Fibroblast of skin of back (primary cell): Measurements from ENCODE around the gene CTTNBP2NL.
"Not testable (repeated sequence)": the region's sequence is repeated elsewhere in the genome, so short reads cannot be mapped to it uniquely, and the experiment has no call there.

Source experiments
- DNase-seq: peaks from one replicate; pipeline ENCODE4 v3.0.0-alpha.2; 2013

CTTNBP2NL gene

GRCh38 chr1:112465122-112465521 lies 69.1 kb downstream of the CTTNBP2NL start:
- peak; percentile 75 for DNase-seq

GRCh38 chr1:112466078-112466660 lies 70.2 kb downstream of the CTTNBP2NL start:
- peak; percentile 92 for DNase-seq

GRCh38 chr1:112470324-112470723 lies 74.3 kb downstream of the CTTNBP2NL start:
- not testable (repeated sequence) for DNase-seq

GRCh38 chr1:112470966-112471365 lies 75.0 kb downstream of the CTTNBP2NL start:
- DNase-seq: no peak

- DNase-seq: no peak
These were observed 76.1 kb downstream of the CTTNBP2NL start for GRCh38 chr1:112472142-112472541.

GRCh38 chr1:112477550-112477949 lies 81.5 kb downstream of the CTTNBP2NL start:
- DNase-seq: no peak

- no peak for DNase-seq
These were observed 82.3 kb downstream of the CTTNBP2NL start for GRCh38 chr1:112478314-112478713.

- not testable (repeated sequence) for DNase-seq
These were observed 90.0 kb downstream of the CTTNBP2NL start for GRCh38 chr1:112486063-112486462.

- DNase-seq: not testable (repeated sequence)
These were observed 91.7 kb downstream of the CTTNBP2NL start for GRCh38 chr1:112487686-112488085.

GRCh38 chr1:112488141-112488540 lies 92.1 kb downstream of the CTTNBP2NL start:
- DNase-seq: no peak

- DNase-seq: no peak
These were observed 96.1 kb downstream of the CTTNBP2NL start for GRCh38 chr1:112492076-112492475.

- no peak for DNase-seq
These were observed 97.3 kb downstream of the CTTNBP2NL start for GRCh38 chr1:112493351-112493750.

- no peak for DNase-seq
These were observed 100.3 kb downstream of the CTTNBP2NL start for GRCh38 chr1:112496290-112496689.

- peak; percentile 74 for DNase-seq
These were observed 106.0 kb downstream of the CTTNBP2NL start for GRCh38 chr1:112501810-112502641.

- peak; percentile 59 for DNase-seq
These were observed 106.8 kb downstream of the CTTNBP2NL start for GRCh38 chr1:112502826-112503225.

- DNase-seq: no peak
These were observed 108.1 kb downstream of the CTTNBP2NL start for GRCh38 chr1:112504001-112504660.

- no peak for DNase-seq
These were observed 108.8 kb downstream of the CTTNBP2NL start for GRCh38 chr1:112504661-112505399.

GRCh38 chr1:112505400-112505785 lies 109.4 kb downstream of the CTTNBP2NL start:
- DNase-seq: no peak

GRCh38 chr1:112505878-112506277 lies 109.9 kb downstream of the CTTNBP2NL start:
- DNase-seq: no peak

GRCh38 chr1:112506306-112506705 lies 110.3 kb downstream of the CTTNBP2NL start:
- DNase-seq: no peak

GRCh38 chr1:112506731-112507130 lies 110.7 kb downstream of the CTTNBP2NL start:
- DNase-seq: no peak

GRCh38 chr1:112507336-112507735 lies 111.3 kb downstream of the CTTNBP2NL start:
- DNase-seq: no peak

- DNase-seq: no peak
These were observed 111.9 kb downstream of the CTTNBP2NL start for GRCh38 chr1:112507921-112508277.
